Effector CD4-positive, alpha-beta T cell (primary cell): ENCODE measurements around the gene MZT2A.
A peak's percentile ranks its signal among the peaks of the same experiment; 100 is the strongest.
"Not testable (repeated sequence)": the region's sequence is repeated elsewhere in the genome, so short reads cannot be mapped to it uniquely, and the experiment has no call there.

Source experiments
- DNase-seq: peaks from one replicate; pipeline ENCODE4 v3.0.0-alpha.2; 2020

Gene MZT2A

GRCh38 chr2:131519871-131520470 lies 27.8 kb upstream of the MZT2A start:
- DNase-seq: not testable (repeated sequence)

GRCh38 chr2:131519466-131519865 lies 27.3 kb upstream of the MZT2A start:
- no peak for DNase-seq

GRCh38 chr2:131518531-131518930 lies 26.3 kb upstream of the MZT2A start:
- not testable (repeated sequence) for DNase-seq

DNA sequence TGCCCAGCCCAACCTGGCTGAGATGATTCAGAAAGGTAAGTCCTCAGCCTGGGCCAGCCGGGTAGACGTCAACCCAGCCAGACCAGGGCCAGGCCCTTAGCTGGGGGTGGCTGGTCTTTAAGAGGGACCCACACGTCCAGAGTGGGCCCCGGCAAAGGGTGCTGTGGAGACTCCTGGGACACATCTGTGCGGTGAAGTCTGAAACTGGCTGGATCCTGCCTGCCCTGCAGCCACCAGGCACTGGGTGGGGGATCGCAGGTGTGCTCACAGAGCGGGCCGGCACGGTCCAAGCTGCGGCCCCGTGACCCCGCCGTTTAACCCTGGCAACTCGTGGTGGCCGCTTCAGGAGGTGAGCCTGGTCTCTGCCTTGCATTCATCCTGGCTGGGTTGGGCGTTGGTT lies 25.7 kb upstream of the MZT2A start:
- DNase-seq: not testable (repeated sequence)

- no peak for DNase-seq
Measured at GRCh38 chr2:131517106-131517831, 25.1 kb upstream of the MZT2A start.

DNA sequence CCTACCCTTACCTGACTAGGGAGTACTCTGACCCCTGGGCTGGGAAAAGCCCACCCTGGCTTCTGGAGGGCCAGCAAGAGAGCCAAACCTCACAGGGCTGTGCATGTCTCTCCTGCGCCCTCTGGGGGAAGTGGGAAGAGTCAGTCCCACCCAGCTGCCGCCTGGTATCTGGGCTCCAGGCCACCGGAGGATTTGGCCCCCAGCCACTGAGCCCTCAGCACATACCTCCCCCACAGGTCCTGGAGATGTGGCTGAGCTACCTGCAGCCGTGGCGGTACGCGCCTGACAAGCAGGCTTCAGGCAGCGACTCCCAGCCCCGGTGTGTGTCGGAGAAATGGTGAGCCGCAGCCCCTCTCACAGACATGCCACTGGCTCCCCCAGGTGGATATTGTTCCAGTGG lies 24.4 kb upstream of the MZT2A start:
- DNase-seq: not testable (repeated sequence)

- DNase-seq: no peak
Measured at GRCh38 chr2:131516011-131516410, 23.8 kb upstream of the MZT2A start.

- DNase-seq: not testable (repeated sequence)
Measured at GRCh38 chr2:131515235-131515634, 23.0 kb upstream of the MZT2A start.

- not testable (repeated sequence) for DNase-seq
Measured at GRCh38 chr2:131514408-131515166, 22.4 kb upstream of the MZT2A start.

- DNase-seq: not testable (repeated sequence)
Measured at GRCh38 chr2:131511969-131512870, 20.0 kb upstream of the MZT2A start.

DNA sequence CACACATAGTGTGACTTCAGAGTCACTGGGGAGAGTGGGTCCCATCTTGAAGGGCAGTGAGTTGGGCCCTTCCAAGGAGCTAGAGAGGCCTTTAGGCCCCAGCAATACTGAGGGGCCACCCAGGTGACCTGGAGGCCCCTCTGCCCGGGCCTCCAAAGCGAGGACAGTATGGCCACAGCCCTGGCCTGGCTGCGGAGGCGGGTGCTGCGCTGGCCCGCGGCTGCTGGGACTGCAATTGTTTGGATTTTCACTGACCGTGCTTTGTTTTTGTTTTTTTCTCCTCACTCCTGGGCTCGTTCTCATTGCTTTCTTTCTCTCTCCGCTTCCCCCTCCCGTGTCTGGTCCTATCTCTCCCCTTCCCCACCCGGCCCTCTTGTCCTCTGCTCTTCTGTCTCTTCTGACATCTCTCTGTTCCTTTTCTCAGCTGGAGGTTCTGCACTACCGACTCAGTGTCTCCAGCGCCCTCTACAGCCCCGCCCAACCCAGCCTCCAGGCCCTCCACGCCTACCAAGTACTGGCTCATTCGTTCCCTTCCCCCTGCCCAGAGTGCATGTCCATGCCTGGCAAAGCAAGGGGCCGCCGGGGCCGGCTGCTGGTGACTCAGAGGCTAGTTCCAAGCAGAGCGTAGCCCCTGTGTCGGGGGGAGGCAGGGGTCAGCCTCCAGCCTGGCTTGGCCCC lies 19.2 kb upstream of the MZT2A start:
- DNase-seq: not testable (repeated sequence)

DNA sequence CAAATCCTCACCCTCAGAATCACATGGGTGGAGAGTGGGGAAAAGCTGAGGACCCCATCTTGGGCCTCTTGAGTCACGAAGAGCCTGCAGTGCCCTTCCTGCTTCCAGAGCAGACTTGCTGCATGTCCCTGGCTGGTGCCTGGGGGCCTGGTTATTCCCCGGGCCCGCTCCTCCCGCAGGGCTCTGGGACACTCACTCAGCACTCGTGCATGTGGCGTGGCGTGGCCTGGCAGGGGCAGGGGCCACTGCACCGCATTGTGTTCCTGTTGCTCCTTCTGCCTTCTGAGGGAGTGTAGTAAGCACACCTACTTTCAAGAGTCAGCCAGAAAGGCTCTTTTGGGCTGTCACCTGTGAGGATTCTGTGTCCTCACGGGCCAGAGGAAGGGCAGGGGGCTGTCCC lies 17.4 kb upstream of the MZT2A start:
- DNase-seq: no peak

DNA sequence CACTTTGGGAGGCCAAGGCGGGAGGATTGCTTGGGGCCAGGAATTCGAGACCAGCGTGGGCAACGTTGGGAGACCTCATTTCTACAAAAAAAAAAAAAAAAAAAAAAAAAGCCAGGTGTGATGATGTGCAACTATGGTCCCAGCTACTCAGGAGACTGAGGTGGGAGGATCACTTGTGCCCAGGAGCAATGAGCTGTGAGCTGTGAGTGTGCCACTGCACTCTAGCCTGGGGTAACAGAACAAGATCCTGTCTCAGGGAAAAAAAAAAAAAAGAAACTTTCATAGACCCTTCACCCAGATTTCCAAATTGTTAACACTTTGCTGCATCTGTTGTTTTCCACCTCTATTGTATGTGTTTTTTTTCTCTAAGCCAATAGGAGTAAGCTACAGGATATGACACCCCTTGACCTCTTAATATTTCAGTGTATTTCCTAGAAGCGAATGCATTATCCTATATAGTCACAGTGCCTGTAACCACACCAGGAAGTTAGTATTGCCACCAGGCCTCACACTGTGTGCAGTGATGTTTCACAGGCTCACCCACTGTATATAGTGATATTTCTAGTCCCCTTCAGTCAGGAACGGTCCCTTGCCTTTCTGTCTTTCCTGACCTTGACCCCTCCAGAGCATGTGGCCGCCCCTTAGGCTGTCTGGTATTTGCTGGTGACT lies 12.0 kb upstream of the MZT2A start:
- not testable (repeated sequence) for DNase-seq

- not testable (repeated sequence) for DNase-seq
Measured at GRCh38 chr2:131503587-131503986, 11.4 kb upstream of the MZT2A start.

DNA sequence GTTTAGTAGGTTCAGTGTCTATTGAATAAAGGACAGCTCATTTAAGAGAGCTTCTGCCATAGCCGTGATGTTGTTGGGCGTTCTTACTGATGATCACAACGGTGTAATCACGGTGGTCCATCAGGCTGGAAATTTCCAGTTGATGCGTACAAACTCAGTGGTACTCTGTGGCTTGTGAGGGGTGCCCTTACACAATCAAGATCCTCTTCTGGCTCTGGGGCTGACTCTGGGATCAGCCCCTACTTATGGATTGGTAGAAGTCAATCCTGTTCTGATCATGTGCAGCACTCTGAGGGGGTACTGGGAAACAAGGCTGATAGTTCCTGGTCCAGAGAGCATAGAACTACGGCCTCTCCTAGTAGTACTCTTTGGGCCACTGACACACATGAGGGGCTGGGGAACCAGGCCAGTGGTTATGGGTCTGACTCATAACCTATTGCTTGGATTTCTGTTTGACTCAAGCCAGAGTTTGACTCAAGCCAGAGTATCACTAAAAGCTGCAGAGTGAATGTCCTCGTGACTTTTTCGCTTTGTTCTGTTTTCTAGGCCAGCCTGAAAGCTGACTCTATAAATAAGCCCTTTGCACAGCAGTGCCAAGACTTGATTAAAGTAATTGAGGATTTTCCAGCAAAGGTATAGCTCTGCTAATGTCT lies 6.2 kb upstream of the MZT2A start:
- not testable (repeated sequence) for DNase-seq

DNA sequence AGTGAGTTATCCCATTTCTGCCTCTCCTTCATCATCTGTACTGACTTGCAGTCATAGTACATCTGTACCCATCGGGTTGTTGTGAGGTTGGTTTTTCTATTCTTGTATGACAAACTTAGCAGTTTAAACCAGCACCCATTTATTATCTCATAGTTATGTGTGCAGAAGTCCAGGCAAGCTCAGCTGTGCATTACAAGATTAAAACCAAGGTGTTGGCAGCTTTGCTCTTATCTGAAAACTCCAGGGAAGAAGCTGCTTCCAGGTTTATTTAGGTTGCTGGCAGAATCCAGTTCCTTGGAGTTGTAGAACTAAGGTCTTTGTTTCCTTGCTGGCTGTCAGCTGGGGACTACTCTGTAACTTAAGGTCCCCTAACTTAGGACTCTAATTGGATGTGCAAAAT lies 3.3 kb upstream of the MZT2A start:
- not testable (repeated sequence) for DNase-seq

DNA sequence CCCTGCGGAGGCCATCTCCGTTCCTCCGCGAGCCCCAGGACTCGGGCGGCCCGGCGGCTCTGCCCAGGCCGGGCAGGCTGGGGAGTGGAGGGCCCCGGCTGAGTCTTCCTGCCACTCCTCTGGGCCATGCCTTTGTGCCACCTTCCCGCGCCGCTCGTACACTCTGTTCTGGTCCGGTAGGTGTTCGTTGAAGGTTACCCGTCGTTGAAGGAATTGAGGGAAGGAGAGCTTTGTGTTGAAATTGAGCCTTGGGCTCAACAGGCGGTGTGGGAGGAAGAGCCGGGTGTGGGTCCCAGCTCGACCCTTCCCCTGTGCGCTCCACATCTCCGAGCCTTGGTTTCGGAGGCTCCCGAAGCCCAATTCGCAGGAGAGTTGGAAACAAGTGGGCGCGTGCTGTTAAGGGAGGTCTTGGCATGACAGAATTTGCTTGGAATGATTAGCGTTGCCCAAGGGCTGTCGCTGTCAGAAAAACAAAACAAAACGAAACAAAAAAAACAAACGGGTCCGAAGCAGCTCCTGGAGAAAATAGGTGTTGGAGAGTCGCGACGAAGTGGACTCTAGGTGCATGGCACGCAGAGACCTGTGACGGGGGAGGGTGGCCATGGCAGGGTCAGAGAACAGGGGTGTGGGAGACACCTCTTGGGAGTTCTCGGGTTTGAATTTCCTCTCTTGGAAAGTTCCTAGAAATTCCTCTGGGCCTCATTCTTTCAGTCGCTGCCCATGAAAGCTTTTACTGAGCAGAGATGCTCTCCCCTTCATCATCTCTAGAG lies 1.2 kb upstream of the MZT2A start:
- no peak for DNase-seq

GRCh38 chr2:131492418-131493198 lies 411 bp upstream of the MZT2A start:
- DNase-seq: peak; percentile 88

DNA sequence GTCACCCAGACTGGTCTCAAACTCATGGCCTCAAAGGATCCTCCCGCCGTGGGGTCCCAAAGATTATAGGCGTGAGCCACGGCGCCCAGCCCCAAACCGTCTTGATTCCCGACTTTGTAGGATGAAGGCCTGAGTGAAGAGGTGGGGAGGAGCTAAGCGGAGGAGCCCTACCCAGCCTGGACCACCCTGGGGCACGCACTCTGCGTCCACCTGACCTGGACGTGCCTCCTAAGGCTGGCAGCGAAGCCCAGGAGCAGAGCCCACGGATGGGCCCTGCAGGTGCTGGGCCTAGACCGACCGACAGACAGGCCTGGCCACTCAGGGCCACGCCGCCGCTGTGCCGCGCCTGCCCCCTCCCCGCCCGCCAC lies 744 bp downstream of the MZT2A start:
- not testable (repeated sequence) for DNase-seq
